22Rv1 (cell line): ENCODE measurements around the gene ARHGEF9.
A peak's percentile ranks its signal among the peaks of the same experiment; 100 is the strongest.

Source experiments
- CTCF ChIP-seq: fragments of 450-650 bp; IDR thresholded peaks from 2 replicates; pipeline ENCODE4 v1.5.1; 2017; ENCODE audit warnings: mild to moderate bottlenecking
- ZFX ChIP-seq: fragments of 450-650 bp; IDR thresholded peaks from 2 replicates; pipeline ENCODE4 v1.6.1; 2017; ENCODE audit warnings: antibody characterized with exemption, borderline replicate concordance

DNA sequence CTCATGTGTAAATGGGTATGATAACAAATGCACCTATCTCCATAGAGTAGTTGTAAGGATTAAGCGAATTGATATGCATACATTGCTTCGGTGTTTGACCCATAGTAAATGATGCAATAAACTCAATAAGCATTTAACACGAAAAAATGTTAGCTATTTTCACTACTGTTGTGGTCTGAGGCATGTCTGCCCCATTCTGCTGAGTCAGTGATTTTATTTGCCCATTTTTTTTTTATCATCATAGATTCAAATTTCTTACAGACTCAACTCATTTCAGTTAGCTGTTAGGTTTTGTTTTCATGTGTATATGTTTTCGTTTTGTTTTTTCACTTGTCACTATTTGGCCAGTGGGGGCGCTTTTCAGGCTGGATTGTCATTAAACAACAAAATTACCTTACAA, 27.8 kb upstream of the ARHGEF9 start:
- TF ChIP-seq CTCF (0 out of 2 replicates have a peak, but pooled peaks have one; percentile 20), ZFX (no peak)
